Esophagus muscularis mucosa (tissue), 4 donors: ENCODE data around the gene UQCRC2. TPM values are rescaled to one million over a fixed set of nuclear protein-coding genes. Genes with fewer than 3 reads are reported as not detected.

Experiments
- DNase-seq: peaks from one replicate; pipeline ENCODE4 v3.0.0-alpha.2; 2017; ENCODE audit errors: extremely low spot score
- H3K27ac ChIP-seq, 4 donors: fragments of 200-600 bp; sonication (generic); replicated peaks in 1 of 4; 1 replicate in 3 of 4; 2 replicates in 1 of 4; pipeline ENCODE4 v1.5.1; 2016 to 2019; ENCODE audit warnings: mild to moderate bottlenecking in 1 of 4
- H3K27me3 ChIP-seq, 4 donors: fragments of 200-600 bp; sonication (generic); one replicate each; pipeline versions ENCODE4 v1.5.1 to v1.6.0; 2016 to 2019
- H3K36me3 ChIP-seq, 4 donors: fragments of 200-600 bp; sonication (generic); one replicate each; pipeline ENCODE4 v1.5.1; 2016 to 2019
- H3K4me1 ChIP-seq, 4 donors: fragments of 200-600 bp; sonication (generic); one replicate each; pipeline ENCODE4 v1.5.1; 2016 to 2019
- H3K4me3 ChIP-seq, 4 donors: fragments of 200-600 bp; sonication (generic); 1 replicate in 2 of 4; 2 replicates in 2 of 4; pipeline ENCODE4 v1.5.1; 2016 to 2019; ENCODE audit warnings: mild to moderate bottlenecking in 4 of 4, moderate library complexity in 1 of 4
- H3K9me3 ChIP-seq, 4 donors: fragments of 200-600 bp; sonication (generic); 1 replicate in 3 of 4; 2 replicates in 1 of 4; pipeline ENCODE4 v1.5.1; 2016 to 2019
- EP300 ChIP-seq: sonication (generic); formaldehyde crosslinking; IDR thresholded peaks from one replicate; pipeline ENCODE4 v1.6.1; 2017; ENCODE audit warnings: antibody characterized with exemption
- POLR2A ChIP-seq: fragments of 450-650 bp; IDR thresholded peaks from one replicate; pipeline ENCODE4 v1.6.1; 2017; ENCODE audit warnings: antibody characterized with exemption, moderate library complexity, mild to moderate bottlenecking, low read depth
- POLR2AphosphoS5 ChIP-seq, 2 donors: sonication (generic); formaldehyde crosslinking; IDR thresholded peaks; one replicate each; pipeline ENCODE4 v1.6.1; 2017; ENCODE audit warnings: antibody characterized with exemption in 2 of 2
- WGBS: methylation state at CpG from one replicate; pipeline ENCODE4 v1.1.5; 2018; 5-methylcytosine and 5-hydroxymethylcytosine counted together
- intact Hi-C: fragments of 100-400 bp; cut with DNase I; formaldehyde crosslinking; loops from one replicate; pipeline ENCODE4 v1.15.1; 2023
- total RNA-seq, 4 donors: library from RNA; depleted of rRNA; stranded (reverse); fragments of >200 nt; gene quantifications; one replicate each; pipeline versions ENCODE4 v1.1.0 to v1.2.1, GENCODE V29; 2016
- TF ChIP-seq, protein P1 (sequence below), 3 experiments: fragments of 200-600 bp in 2 of 3; fragments of 450-650 bp in 1 of 3; sonication (generic) in 2 of 3; IDR thresholded peaks; one replicate each; pipeline ENCODE4 v1.5.1; 2017 to 2019; ENCODE audit warnings: antibody characterized with exemption in 3 of 3, mild to moderate bottlenecking in 2 of 3, moderate library complexity in 1 of 3

UQCRC2 gene
- total RNA-seq, 4 donors from 2014 or later, result 147 to 209 (median 186) TPM

DNA sequence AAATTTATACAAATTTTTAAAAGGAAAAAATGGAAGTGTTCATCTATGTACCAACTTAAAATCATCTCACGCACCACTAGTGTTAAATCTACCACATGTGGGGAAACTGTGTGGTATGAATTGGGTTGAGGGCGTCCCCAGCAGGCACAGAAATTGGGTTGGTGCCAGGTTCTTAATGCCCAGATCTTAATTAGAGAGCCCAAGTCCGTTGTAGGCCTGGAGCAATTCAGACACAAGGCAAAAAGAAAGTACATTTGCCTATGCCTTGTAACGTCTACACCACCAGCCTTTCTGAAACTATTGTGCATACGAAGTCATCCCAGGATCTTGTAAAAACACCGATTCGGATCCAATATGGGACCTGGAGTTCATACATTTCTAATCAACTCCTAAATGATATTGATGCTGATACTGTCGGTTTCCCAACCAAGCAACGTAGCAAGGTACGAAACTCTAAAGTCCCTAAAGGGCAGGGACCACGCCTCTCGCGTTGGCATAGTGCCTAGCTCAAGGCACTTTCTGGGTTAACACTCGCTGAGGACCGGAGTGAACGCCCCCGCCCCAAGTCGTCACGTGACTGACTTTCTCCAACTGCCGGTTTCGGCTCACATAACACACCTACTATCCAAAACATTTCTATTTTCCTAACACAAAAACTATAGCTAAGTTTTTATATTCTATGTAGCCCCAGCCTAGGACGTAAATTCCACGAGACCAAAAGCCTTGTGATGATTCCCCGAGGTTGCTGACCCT lies 945 bp upstream of the UQCRC2 start:
- peak overlapping the region; percentile 71 to 90 (median 80) for H3K4me3 ChIP-seq
- H3K4me1 ChIP-seq, result peaks cover 37 to 55% (median 49%) of the 10 kb centered on the region in 4 donors
- 3% methylated on average over 24 of the region's 24 CpGs for WGBS
- intact Hi-C loops, result loop anchor here (5.0 kb wide), 2 partner anchors 235 to 345 kb away; partner anchors contain the start of gene POLR3E
- no peak for DNase-seq
- peaks cover 0 to 15% (median 13%) of the 10 kb centered on the region in 4 donors for H3K36me3 ChIP-seq
- TF ChIP-seq POLR2AphosphoS5 (IDR thresholded peaks at IDR 0.05), result peak in 1 of 2 donors; percentile 37
- peak; percentile 12 for TF ChIP-seq EP300
- TF ChIP-seq POLR2A, result no peak
- TF ChIP-seq, protein P1, sequence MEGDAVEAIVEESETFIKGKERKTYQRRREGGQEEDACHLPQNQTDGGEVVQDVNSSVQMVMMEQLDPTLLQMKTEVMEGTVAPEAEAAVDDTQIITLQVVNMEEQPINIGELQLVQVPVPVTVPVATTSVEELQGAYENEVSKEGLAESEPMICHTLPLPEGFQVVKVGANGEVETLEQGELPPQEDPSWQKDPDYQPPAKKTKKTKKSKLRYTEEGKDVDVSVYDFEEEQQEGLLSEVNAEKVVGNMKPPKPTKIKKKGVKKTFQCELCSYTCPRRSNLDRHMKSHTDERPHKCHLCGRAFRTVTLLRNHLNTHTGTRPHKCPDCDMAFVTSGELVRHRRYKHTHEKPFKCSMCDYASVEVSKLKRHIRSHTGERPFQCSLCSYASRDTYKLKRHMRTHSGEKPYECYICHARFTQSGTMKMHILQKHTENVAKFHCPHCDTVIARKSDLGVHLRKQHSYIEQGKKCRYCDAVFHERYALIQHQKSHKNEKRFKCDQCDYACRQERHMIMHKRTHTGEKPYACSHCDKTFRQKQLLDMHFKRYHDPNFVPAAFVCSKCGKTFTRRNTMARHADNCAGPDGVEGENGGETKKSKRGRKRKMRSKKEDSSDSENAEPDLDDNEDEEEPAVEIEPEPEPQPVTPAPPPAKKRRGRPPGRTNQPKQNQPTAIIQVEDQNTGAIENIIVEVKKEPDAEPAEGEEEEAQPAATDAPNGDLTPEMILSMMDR (IDR thresholded peaks at IDR 0.05), result no peak
- H3K27ac ChIP-seq, result peak overlapping the region; percentile 87 to 94 (median 93)
- H3K9me3 ChIP-seq, result no peaks in the 10 kb centered on the region
- no peaks in the 10 kb centered on the region for H3K27me3 ChIP-seq

DNA sequence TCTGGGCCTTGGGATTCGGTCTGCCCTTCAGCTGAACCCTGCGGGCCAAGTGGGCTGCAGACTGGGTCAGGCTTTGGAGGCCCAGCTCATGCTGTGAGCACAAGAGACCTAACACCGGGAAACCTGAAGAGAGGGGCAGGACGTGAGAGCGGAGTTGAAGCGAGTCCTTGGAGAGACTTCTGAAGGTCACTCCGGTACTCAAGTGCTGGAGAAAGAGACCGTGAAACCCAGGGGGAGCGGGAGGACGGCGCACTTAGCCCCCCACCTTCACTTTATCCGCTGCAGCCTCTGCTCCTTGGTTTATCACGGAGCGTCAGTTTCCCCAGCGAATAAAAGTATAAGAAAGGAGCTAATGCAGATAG lies 361 bp downstream of the UQCRC2 start:
- intact Hi-C loops, result loop anchor here (5.0 kb wide), 2 partner anchors 234 to 344 kb away; partner anchors contain the start of gene POLR3E
- Histone ChIP-seq H3K36me3 (peaks cover 11 to 28% (median 27%) of the 10 kb centered on the region in 4 donors), H3K9me3 (no peaks in the 10 kb centered on the region), H3K4me1 (peaks cover 40 to 63% (median 50%) of the 10 kb centered on the region in 4 donors), H3K27ac (peak overlapping the region; percentile 87 to 94 (median 93)), H3K27me3 (no peaks in the 10 kb centered on the region), H3K4me3 (peak overlapping the region; percentile 71 to 90 (median 80))
- TF ChIP-seq POLR2AphosphoS5 (IDR thresholded peaks at IDR 0.05) (no peak), POLR2A (no peak), EP300 (no peak)
- TF ChIP-seq, protein P1 (IDR thresholded peaks at IDR 0.05), result no peak
- no peak for DNase-seq
- WGBS, result 1% methylated on average over 12 of the region's 15 CpGs

DNA sequence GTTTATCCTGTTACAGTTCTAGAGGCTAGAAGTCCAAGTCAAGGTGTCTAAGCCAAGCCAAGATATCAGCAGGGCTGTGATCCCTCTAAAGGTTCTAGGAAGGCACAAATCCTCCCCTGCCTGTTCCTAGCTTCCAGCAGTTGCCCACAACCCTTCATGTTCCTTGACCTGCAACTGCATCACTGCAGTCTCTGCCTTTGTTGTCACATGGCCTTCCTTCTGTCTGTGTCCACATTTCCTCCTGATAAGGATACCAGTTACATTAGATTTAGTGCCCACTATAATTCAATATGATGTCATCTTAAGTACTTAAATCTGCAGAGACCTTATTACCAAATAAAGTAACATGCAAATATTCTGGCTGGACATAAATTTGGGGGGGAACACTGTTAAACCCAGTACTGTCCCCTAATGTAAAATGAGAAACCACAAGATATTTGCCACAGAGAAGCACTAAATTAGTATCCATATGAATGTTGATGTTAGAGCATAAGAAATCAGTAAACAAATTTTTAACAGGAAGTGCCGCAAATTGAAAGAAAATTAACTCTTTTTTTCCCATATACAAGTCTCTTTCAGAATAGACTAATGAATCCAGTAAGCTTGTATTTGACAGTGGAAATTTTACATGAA lies 4.7 kb downstream of the UQCRC2 start:
- no peak overlapping the region for H3K27ac ChIP-seq
- H3K9me3 ChIP-seq, result no peaks in the 10 kb centered on the region
- H3K27me3 ChIP-seq, result no peaks in the 10 kb centered on the region
- no peak overlapping the region for H3K4me3 ChIP-seq
- WGBS, result 48% methylated on average over 1 of the region's 1 CpG
- no peak for DNase-seq
- peaks cover 20 to 41% (median 32%) of the 10 kb centered on the region in 4 donors for H3K4me1 ChIP-seq
- TF ChIP-seq, protein P1 (IDR thresholded peaks at IDR 0.05), result no peak
- TF ChIP-seq POLR2AphosphoS5 (IDR thresholded peaks at IDR 0.05), result no peak
- no peak for TF ChIP-seq POLR2A
- peaks cover 53 to 71% (median 70%) of the 10 kb centered on the region in 4 donors for H3K36me3 ChIP-seq
- intact Hi-C loops, result no loop called here

DNA sequence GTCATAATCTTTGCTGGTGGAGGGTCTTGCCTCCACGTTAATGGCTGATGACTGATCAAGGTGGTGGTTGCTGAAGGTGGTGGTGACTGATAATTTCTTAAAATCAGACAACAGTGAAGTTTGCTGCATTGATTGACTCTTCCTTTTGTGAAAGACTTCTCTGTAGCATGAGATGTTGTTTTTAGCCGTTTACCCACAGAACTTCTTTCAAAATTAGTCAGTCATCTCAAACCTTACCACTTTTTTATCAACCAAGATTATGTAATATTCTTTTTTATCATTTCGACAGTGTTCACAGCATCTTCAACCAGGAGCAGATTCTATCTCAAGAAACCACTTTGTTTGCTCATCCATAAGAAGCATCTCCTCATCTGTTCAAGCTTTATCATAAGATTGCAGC lies 5.9 kb downstream of the UQCRC2 start:
- no peak for DNase-seq
- no peaks in the 10 kb centered on the region for H3K9me3 ChIP-seq
- TF ChIP-seq POLR2A (no peak), EP300 (no peak), POLR2AphosphoS5 (IDR thresholded peaks at IDR 0.05) (no peak)
- TF ChIP-seq, protein P1 (IDR thresholded peaks at IDR 0.05), result no peak
- peaks cover 66 to 84% (median 82%) of the 10 kb centered on the region in 4 donors for H3K36me3 ChIP-seq
- H3K4me3 ChIP-seq, result no peak overlapping the region
- H3K4me1 ChIP-seq, result peaks cover 19 to 43% (median 28%) of the 10 kb centered on the region in 4 donors
- 73% methylated on average over 3 of the region's 3 CpGs for WGBS
- H3K27ac ChIP-seq, result no peak overlapping the region
- intact Hi-C loops, result no loop called here
- no peaks in the 10 kb centered on the region for H3K27me3 ChIP-seq
